IPS-18a (cell line): ENCODE results near the gene PACRG.

Source experiments
- H3K27ac ChIP-seq: one replicate; pipeline ENCODE4 v1.5.1; 2013; ENCODE audit warnings: low read length
- H3K27me3 ChIP-seq: one replicate; pipeline ENCODE4 v1.6.1; 2013; ENCODE audit warnings: mild to moderate bottlenecking, low read length; ENCODE audit not compliant: control insufficient read depth, insufficient read depth
- H3K36me3 ChIP-seq: one replicate; pipeline ENCODE4 v1.6.1; 2013; ENCODE audit warnings: low read depth, low read length; ENCODE audit not compliant: control insufficient read depth
- H3K4me1 ChIP-seq: one replicate; pipeline ENCODE4 v1.6.1; 2013; ENCODE audit warnings: low read depth, low read length; ENCODE audit not compliant: control insufficient read depth
- H3K4me3 ChIP-seq: one replicate; pipeline ENCODE4 v1.5.1; 2013; ENCODE audit warnings: low read length
- H3K9ac ChIP-seq: one replicate; pipeline ENCODE4 v1.6.1; 2013; ENCODE audit warnings: mild to moderate bottlenecking, low read length, moderate library complexity
- H3K9me3 ChIP-seq: one replicate; pipeline ENCODE4 v1.6.1; 2013; ENCODE audit warnings: low read depth, low read length; ENCODE audit not compliant: control insufficient read depth

The PACRG gene

GRCh38 chr6:163255265-163255664 is 527.5 kb downstream of the PACRG start:
- H3K27me3 ChIP-seq: peaks cover 12% of the 10 kb centered on the region
- no peak overlapping the region for H3K27ac ChIP-seq
- no peak overlapping the region for H3K4me3 ChIP-seq
- no peaks in the 10 kb centered on the region for H3K36me3 ChIP-seq
- H3K4me1 ChIP-seq: peaks cover 8% of the 10 kb centered on the region
- no peak overlapping the region for H3K9ac ChIP-seq
- no peaks in the 10 kb centered on the region for H3K9me3 ChIP-seq

- peaks cover 12% of the 10 kb centered on the region for H3K27me3 ChIP-seq
- no peak overlapping the region for H3K27ac ChIP-seq
- peaks cover 37% of the 10 kb centered on the region for H3K4me1 ChIP-seq
- peak overlapping the region; percentile 61 for H3K4me3 ChIP-seq
- H3K9ac ChIP-seq: peak overlapping the region; percentile 46
- H3K9me3 ChIP-seq: no peaks in the 10 kb centered on the region
- H3K36me3 ChIP-seq: no peaks in the 10 kb centered on the region
These were observed 531.9 kb downstream of the PACRG start for GRCh38 chr6:163259689-163260088.

DNA sequence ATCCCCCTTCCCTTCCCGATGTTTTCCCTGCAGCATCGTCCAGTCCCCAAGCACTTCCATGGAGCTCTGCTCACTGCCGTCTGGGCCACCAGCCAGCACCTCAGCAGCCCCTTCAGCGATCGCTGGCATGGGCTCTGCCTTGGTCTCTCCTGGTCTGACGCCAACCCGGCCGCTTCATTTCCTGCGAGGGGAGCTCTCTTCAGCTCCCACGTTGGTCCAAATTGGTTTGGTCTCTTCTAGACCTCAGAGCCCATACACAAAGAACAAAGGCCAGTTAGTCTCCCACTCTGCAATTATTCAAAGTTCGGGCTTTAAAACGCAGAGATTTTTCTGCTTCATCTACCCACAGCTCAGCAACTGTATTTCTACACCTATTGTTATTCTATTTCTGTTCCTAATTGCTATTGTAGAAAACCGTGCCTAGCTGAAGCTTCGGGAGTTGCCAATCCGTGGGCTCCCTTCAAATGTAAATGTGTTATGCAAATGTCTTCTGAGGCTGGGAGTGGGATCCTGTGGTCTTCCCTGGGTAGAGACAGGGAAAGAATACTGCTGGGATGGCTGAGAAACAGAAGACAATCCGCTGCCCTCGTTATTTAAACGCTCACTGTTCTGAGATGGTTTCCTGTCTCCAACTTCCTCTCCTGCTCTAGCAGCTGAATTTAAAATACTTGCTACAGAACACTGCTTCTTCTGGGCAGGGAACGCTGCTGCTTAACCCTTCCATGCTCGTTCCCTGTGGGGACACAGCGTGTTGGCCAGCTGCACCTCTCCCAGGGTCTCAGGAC is 532.5 kb downstream of the PACRG start:
- Histone ChIP-seq H3K27me3 (peaks cover 12% of the 10 kb centered on the region), H3K36me3 (no peaks in the 10 kb centered on the region), H3K4me3 (peak overlapping the region; percentile 61), H3K27ac (peak overlapping the region; percentile 70), H3K4me1 (peaks cover 37% of the 10 kb centered on the region), H3K9me3 (no peaks in the 10 kb centered on the region), H3K9ac (peak overlapping the region; percentile 46)

- Histone ChIP-seq H3K27ac (peak overlapping the region; percentile 70), H3K36me3 (no peaks in the 10 kb centered on the region), H3K4me3 (peak overlapping the region; percentile 61)
These were observed 533.1 kb downstream of the PACRG start for GRCh38 chr6:163260911-163261310.

DNA sequence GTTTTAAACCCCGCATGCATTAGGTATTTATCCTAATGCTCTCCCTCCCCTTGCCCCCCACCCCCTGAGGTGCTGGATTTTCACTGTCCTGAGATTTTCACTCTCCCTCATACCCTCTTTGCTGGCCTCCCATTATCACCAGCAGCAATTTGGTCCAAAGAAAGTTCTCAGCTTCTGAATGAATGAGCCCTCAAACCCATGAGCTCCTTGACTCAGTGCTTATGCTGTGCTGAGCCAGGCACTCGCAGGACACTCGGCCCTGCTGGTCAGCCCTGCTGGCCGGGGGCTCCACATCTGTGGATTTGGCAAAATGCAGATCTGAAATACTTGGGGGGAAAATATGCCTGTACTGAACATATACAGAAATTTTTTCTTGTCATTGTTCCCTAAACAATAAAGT is 533.6 kb downstream of the PACRG start:
- no peaks in the 10 kb centered on the region for H3K36me3 ChIP-seq
- H3K9me3 ChIP-seq: no peaks in the 10 kb centered on the region
- peak overlapping the region; percentile 61 for H3K4me3 ChIP-seq
- peaks cover 12% of the 10 kb centered on the region for H3K27me3 ChIP-seq
- H3K4me1 ChIP-seq: peaks cover 37% of the 10 kb centered on the region
- H3K27ac ChIP-seq: no peak overlapping the region
- H3K9ac ChIP-seq: peak overlapping the region; percentile 46

More at GRCh38 chr6:163260911-163261310, 533.1 kb downstream of the PACRG start:
- H3K4me1 ChIP-seq: peaks cover 37% of the 10 kb centered on the region
- H3K9me3 ChIP-seq: no peaks in the 10 kb centered on the region
- peak overlapping the region; percentile 46 for H3K9ac ChIP-seq
- peaks cover 12% of the 10 kb centered on the region for H3K27me3 ChIP-seq

DNA sequence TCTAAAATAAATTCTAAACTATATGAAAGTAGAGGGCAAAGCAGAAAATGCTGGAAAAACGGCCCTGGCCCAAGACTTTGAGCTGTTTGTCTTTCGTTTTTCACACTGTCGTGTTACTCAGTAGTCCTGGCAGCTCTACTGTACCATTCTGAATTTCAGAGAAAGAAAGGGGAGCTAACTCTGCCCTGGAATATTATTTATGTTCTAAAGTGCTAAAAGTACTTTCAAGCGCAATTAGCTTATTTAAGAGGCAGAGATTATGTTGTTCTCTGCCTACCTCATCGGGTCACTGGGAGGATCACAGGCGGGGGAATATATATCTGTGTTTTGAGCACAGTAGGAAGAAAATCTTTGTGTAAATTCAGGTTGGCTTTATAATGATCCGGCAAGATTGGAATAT is 534.3 kb downstream of the PACRG start:
- Histone ChIP-seq H3K9me3 (no peaks in the 10 kb centered on the region), H3K27me3 (peaks cover 12% of the 10 kb centered on the region), H3K9ac (no peak overlapping the region), H3K4me3 (peak overlapping the region; percentile 61), H3K4me1 (peaks cover 37% of the 10 kb centered on the region), H3K36me3 (no peaks in the 10 kb centered on the region), H3K27ac (no peak overlapping the region)

GRCh38 chr6:163263196-163263595 is 535.4 kb downstream of the PACRG start:
- H3K36me3 ChIP-seq: no peaks in the 10 kb centered on the region
- peaks cover 12% of the 10 kb centered on the region for H3K27me3 ChIP-seq
- H3K27ac ChIP-seq: no peak overlapping the region
- peaks cover 37% of the 10 kb centered on the region for H3K4me1 ChIP-seq
- H3K9ac ChIP-seq: no peak overlapping the region
- no peak overlapping the region for H3K4me3 ChIP-seq
- no peaks in the 10 kb centered on the region for H3K9me3 ChIP-seq

- Histone ChIP-seq H3K4me3 (no peak overlapping the region), H3K9ac (no peak overlapping the region), H3K9me3 (no peaks in the 10 kb centered on the region), H3K4me1 (peaks cover 37% of the 10 kb centered on the region), H3K36me3 (no peaks in the 10 kb centered on the region), H3K27me3 (peaks cover 5% of the 10 kb centered on the region), H3K27ac (no peak overlapping the region)
These were observed 536.4 kb downstream of the PACRG start for GRCh38 chr6:163263998-163264661.

- Histone ChIP-seq H3K9ac (no peak overlapping the region), H3K4me1 (peaks cover 34% of the 10 kb centered on the region), H3K4me3 (no peak overlapping the region), H3K27me3 (no peaks in the 10 kb centered on the region), H3K36me3 (no peaks in the 10 kb centered on the region), H3K9me3 (no peaks in the 10 kb centered on the region), H3K27ac (no peak overlapping the region)
These were observed 536.9 kb downstream of the PACRG start for GRCh38 chr6:163264662-163265035.

DNA sequence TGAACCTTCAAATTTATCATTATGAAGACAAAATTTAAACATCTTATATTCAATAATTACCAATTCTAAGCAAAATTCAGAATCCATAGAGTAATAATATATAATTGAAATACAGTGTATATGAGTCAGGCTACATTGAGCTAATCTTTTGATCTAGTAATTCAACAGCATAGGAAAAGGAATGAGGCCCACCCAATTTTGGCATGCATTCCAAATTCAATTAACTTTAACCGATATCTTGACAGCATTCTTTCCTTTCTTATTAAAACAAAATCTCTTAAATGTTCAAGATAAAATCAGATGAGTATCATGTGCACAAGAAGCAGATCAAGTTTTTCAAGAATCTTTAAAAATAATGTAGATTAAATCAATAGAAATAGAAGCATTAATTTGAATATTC is 553.9 kb downstream of the PACRG start:
- H3K9ac ChIP-seq: no peak overlapping the region
- no peaks in the 10 kb centered on the region for H3K9me3 ChIP-seq
- no peaks in the 10 kb centered on the region for H3K36me3 ChIP-seq
- H3K27ac ChIP-seq: no peak overlapping the region
- H3K27me3 ChIP-seq: no peaks in the 10 kb centered on the region
- H3K4me3 ChIP-seq: no peak overlapping the region
- no peaks in the 10 kb centered on the region for H3K4me1 ChIP-seq

DNA sequence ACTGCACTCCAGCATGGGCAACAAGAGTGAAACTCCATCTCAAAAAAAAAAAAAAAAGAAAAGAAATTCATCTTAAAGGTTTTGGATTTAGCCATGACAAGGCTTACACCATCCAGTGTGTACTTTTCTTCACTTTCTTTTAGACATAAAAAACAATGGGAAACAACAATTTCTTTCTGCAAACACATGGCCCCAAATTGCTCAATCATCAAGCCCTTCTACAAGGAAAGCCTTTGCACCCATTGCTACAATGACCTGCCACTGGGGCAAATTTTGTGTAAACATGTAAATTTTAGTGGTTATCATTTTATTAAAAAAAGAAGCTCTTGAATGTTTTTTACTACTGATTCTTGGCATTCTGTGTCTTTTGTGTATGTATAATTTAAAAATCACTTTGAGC is 554.9 kb downstream of the PACRG start:
- H3K27ac ChIP-seq: no peak overlapping the region
- no peaks in the 10 kb centered on the region for H3K4me1 ChIP-seq
- no peaks in the 10 kb centered on the region for H3K36me3 ChIP-seq
- no peaks in the 10 kb centered on the region for H3K27me3 ChIP-seq
- H3K9me3 ChIP-seq: no peaks in the 10 kb centered on the region
- no peak overlapping the region for H3K9ac ChIP-seq
- H3K4me3 ChIP-seq: no peak overlapping the region

DNA sequence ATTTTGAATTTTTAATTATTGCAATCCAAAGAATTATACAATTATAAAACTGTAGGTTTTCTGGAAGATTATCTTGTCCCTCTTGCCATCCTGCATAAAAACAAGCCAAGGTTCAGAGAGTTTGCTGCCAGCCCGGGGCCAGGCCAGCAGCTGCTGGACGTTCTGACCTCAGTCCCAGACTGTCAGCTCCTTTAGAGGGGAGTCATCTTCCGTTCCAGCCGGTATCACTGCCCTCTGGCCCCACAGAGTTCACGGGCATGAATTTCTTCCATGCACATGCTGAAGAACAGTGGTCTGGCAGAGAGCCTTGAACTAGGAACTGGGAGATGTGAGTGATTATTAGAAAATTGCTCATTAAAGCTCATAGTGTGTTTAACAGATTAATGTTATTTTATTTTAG is 556.4 kb downstream of the PACRG start:
- Histone ChIP-seq H3K27me3 (no peaks in the 10 kb centered on the region), H3K9me3 (no peaks in the 10 kb centered on the region), H3K4me3 (no peak overlapping the region), H3K36me3 (no peaks in the 10 kb centered on the region), H3K27ac (no peak overlapping the region), H3K9ac (no peak overlapping the region), H3K4me1 (no peaks in the 10 kb centered on the region)
